Measurements from ENCODE around the gene MTOR. TPM values are rescaled to one million over a fixed set of nuclear protein-coding genes. Genes with fewer than 3 reads are reported as not detected.

The MTOR gene
- total RNA-seq, 2 experiments from 2014 or later, result 38.5 to 39.0 TPM

DNA sequence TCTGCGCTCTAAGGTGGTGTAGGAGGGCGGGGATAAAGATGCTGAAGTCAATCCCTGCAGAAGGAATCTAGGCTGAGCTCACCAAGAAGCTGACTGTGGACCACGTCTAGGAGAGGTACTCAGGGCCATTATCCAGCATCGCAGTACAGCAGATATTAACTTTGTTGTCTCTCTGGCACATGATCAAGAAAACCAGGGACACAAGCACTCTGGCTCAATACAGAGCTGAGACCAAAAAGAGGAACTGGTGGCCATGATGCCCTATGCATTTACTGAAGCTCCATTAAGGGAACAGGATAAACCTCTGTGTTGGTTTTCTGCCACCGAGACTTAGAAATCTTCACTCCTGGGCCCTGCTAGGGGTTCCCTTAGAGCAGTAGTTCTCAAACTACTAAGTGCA, 111.2 kb downstream of the MTOR start:
- no peaks in the 10 kb centered on the region for H3K4me1 Mint-ChIP-seq (ENCODE audit: low read depth)
- H3K9me3 Mint-ChIP-seq, result no peaks in the 10 kb centered on the region
- CTCF ChIA-PET, result interaction anchor here (1.1 kb wide), 1 partner anchor 113 kb away, joined by 4 read pairs; no protein-coding TSS in a partner anchor
- intact Hi-C loops (cut with micrococcal nuclease), result no loop called here
- no peak overlapping the region for H3K27ac Mint-ChIP-seq
- peaks cover 20% of the 10 kb centered on the region for H3K36me3 Mint-ChIP-seq (ENCODE audit: low read depth)
- H3K27me3 Mint-ChIP-seq (ENCODE audit: low read depth), result no peaks in the 10 kb centered on the region
- no peak for DNase-seq
- H3K4me3 Mint-ChIP-seq, result no peak overlapping the region

DNA sequence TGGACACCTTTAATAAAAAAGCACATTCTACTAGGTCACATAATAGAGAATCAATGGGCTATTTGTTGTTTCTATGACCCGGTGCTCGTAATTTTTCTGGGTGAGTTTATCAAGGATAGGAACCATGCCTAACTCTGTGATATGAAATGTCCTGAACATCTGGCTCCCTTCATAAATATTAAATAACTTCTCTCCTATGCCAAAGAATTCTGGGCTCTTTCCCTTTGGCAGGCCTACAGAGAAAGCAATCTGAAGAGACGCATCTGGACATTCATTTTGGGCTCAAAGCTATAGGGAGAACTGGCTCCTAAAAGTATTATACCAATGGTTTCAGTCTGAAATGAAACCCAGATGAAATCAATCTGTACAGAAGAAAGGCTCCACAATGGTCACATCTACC, 112.0 kb downstream of the MTOR start:
- CTCF ChIA-PET, result interaction anchor here (1.1 kb wide), 1 partner anchor 113 kb away, joined by 4 read pairs; no protein-coding TSS in a partner anchor
- intact Hi-C loops (cut with micrococcal nuclease), result no loop called here
- peaks cover 17% of the 10 kb centered on the region for H3K36me3 Mint-ChIP-seq (ENCODE audit: low read depth)
- no peaks in the 10 kb centered on the region for H3K9me3 Mint-ChIP-seq
- H3K4me3 Mint-ChIP-seq, result no peak overlapping the region
- no peaks in the 10 kb centered on the region for H3K4me1 Mint-ChIP-seq (ENCODE audit: low read depth)
- no peak overlapping the region for H3K27ac Mint-ChIP-seq
- H3K27me3 Mint-ChIP-seq (ENCODE audit: low read depth), result no peaks in the 10 kb centered on the region
- no peak for DNase-seq

DNA sequence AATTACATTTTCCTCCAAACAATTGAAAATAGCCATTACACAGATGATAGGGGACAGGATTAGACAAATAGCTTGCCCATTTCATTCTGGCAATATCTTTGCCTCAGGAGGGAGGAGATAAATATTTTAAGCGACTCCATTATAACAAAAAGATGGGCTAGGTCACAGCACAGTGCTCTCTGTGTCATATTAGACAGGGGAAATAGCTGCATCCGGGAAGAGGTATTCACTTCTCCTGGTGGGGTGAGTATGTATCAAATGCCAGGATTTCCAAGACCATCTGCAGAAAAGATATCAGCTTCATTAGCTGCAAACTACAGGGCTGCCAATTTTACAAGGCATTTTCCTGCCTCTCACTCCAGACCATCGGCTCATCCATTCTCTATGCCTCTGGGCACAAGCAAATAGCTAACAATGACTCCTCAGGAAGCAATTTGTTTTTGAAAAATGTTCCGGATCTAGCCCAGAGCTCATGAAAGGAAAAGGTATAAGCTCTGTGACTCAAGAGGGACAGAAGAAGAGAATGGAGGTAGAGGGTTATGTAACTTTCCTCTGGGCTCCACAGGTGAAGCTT, 115.1 kb downstream of the MTOR start:
- no peak overlapping the region for H3K27ac Mint-ChIP-seq

DNA sequence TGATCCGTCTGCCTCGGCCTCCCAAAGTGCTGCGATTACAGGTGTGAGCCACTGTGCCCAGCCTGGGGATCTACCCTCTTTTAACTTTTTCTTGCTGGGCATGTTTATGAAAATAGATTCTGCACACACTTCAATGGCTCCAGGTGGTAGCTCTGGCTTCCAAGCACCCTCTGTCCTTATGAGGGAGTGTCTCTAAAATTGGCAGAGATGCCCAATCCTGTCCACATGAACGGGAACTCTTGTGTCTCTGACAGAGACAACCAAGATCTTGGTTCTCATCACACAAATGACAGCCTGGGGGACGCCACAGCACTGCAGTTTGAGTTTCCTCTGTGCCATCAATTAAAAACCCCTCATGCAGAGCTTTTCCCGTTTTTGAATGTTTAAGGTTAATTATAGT, 116.6 kb downstream of the MTOR start:
- CTCF ChIA-PET, result interaction anchor here (2.1 kb wide), 1 partner anchor 500 kb away, joined by 5 read pairs; no protein-coding TSS in a partner anchor

More for the DNA sequence above, 115.1 kb downstream of the MTOR start:
- Mint-ChIP-seq H3K27me3 (ENCODE audit: low read depth) (no peaks in the 10 kb centered on the region), H3K4me1 (ENCODE audit: low read depth) (peaks cover 17% of the 10 kb centered on the region), H3K4me3 (no peak overlapping the region), H3K9me3 (no peaks in the 10 kb centered on the region), H3K36me3 (ENCODE audit: low read depth) (peaks cover 29% of the 10 kb centered on the region)
- intact Hi-C loops (cut with micrococcal nuclease), result no loop called here
- DNase-seq, result no peak
- CTCF ChIA-PET, result interaction anchor here (0.9 to 2.1 kb wide), 2 partner anchors 110 to 498 kb away, joined by 5 read pairs; no protein-coding TSS in a partner anchor

DNA sequence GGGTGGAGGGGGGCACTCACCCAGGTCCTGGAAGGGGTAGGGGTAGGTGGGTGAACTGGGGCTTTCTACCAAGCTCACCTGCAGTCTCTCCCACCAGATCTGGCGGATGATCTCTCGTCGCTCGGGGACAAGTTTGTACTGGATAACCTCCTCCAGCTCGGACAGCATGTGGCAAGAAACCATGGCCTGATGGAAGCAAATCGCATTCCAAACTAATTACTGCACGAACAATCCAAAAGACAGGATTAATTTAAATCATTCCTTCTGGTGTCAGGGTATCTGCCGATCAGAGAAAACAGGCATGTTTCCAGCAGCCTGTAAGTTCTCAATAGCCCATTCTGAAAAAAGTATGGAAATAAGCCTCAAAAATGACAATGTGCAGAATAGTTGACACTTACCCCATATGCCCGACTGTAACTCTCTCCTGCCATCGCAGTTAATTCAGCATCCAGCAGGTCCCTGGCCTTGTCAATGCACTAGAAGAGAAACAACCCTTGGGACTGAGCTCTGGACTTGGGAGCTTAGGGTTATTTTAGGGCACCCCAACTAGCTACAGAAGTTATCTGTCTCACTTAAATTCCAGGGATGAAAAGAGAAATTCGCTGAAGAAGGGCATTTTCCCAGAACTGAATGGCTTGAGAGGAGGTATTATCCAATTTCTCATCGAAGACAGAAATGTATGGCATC, 117.6 kb downstream of the MTOR start:
- intact Hi-C loops (cut with micrococcal nuclease), result no loop called here
- CTCF ChIA-PET, result interaction anchor here (0.7 to 1.1 kb wide), 3 partner anchors 15 to 564 kb away, joined by 3 to 4 read pairs (median 3); no protein-coding TSS in a partner anchor
- DNase-seq, result no peak
- no peaks in the 10 kb centered on the region for H3K27me3 Mint-ChIP-seq (ENCODE audit: low read depth)
- H3K9me3 Mint-ChIP-seq, result no peaks in the 10 kb centered on the region
- H3K4me3 Mint-ChIP-seq, result no peak overlapping the region
- peaks cover 27% of the 10 kb centered on the region for H3K36me3 Mint-ChIP-seq (ENCODE audit: low read depth)
- no peak overlapping the region for H3K27ac Mint-ChIP-seq
- H3K4me1 Mint-ChIP-seq (ENCODE audit: low read depth), result peaks cover 17% of the 10 kb centered on the region

More for the DNA sequence above, 116.6 kb downstream of the MTOR start:
- peaks cover 17% of the 10 kb centered on the region for H3K4me1 Mint-ChIP-seq (ENCODE audit: low read depth)
- H3K4me3 Mint-ChIP-seq, result no peak overlapping the region
- peaks cover 29% of the 10 kb centered on the region for H3K36me3 Mint-ChIP-seq (ENCODE audit: low read depth)
- H3K27me3 Mint-ChIP-seq (ENCODE audit: low read depth), result no peaks in the 10 kb centered on the region
- no peaks in the 10 kb centered on the region for H3K9me3 Mint-ChIP-seq
- DNase-seq, result no peak
- no peak overlapping the region for H3K27ac Mint-ChIP-seq
- intact Hi-C loops (cut with micrococcal nuclease), result no loop called here

DNA sequence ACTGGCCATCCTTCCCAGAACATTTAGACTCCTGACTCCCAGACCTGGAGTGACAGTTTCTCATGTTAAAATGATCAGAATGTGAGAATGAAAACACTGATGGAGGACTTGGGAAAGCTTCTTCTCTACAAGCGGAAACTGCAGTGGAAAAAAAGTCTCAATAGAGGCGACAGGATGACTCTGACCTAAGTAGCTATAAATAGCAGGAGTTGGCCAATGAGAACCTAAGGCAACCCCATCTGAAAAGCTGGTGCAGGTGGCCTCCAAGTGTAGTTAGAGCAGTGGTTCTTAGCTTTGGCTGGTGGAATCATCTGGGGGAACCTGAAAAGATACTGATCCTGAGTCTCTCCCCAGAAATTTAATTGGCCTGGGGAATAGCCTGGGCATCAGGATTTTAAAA, 118.4 kb downstream of the MTOR start:
- intact Hi-C loops (cut with micrococcal nuclease), result no loop called here
- Mint-ChIP-seq H3K9me3 (no peaks in the 10 kb centered on the region), H3K27ac (peak overlapping the region; percentile 33), H3K36me3 (ENCODE audit: low read depth) (peaks cover 28% of the 10 kb centered on the region), H3K4me1 (ENCODE audit: low read depth) (peaks cover 17% of the 10 kb centered on the region), H3K4me3 (no peak overlapping the region), H3K27me3 (ENCODE audit: low read depth) (no peaks in the 10 kb centered on the region)
- CTCF ChIA-PET, result interaction anchor here (0.7 to 1.1 kb wide), 2 partner anchors 14 to 107 kb away, joined by 3 read pairs; no protein-coding TSS in a partner anchor
- peak; percentile 9 for DNase-seq

DNA sequence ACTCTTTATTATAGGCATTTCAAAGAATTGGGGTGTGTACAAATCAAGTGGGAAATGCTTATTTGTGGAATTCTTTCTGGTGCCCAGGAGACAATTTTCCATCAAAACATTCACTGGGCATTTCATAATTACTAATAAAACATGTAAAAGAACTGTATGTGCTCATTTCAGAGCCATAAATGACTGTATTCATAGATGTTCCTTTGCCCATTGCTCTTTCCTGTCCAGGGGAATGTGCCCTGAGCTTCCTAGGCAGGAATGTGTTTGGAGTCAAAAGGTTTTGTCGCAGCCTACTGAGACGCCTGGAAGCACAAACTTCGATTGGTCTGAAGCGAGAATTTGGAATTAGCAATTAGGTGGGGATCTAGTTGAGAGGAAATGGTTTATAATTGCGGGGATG, 119.0 kb downstream of the MTOR start:
- intact Hi-C loops (cut with micrococcal nuclease), result no loop called here
- Mint-ChIP-seq H3K27ac (peak overlapping the region; percentile 33), H3K9me3 (no peaks in the 10 kb centered on the region), H3K36me3 (ENCODE audit: low read depth) (peaks cover 31% of the 10 kb centered on the region), H3K4me3 (no peak overlapping the region), H3K4me1 (ENCODE audit: low read depth) (peaks cover 17% of the 10 kb centered on the region), H3K27me3 (ENCODE audit: low read depth) (no peaks in the 10 kb centered on the region)
- DNase-seq, result no peak
- CTCF ChIA-PET, result interaction anchor here (1.1 kb wide), 1 partner anchor 13 kb away, joined by 3 read pairs; no protein-coding TSS in a partner anchor

DNA sequence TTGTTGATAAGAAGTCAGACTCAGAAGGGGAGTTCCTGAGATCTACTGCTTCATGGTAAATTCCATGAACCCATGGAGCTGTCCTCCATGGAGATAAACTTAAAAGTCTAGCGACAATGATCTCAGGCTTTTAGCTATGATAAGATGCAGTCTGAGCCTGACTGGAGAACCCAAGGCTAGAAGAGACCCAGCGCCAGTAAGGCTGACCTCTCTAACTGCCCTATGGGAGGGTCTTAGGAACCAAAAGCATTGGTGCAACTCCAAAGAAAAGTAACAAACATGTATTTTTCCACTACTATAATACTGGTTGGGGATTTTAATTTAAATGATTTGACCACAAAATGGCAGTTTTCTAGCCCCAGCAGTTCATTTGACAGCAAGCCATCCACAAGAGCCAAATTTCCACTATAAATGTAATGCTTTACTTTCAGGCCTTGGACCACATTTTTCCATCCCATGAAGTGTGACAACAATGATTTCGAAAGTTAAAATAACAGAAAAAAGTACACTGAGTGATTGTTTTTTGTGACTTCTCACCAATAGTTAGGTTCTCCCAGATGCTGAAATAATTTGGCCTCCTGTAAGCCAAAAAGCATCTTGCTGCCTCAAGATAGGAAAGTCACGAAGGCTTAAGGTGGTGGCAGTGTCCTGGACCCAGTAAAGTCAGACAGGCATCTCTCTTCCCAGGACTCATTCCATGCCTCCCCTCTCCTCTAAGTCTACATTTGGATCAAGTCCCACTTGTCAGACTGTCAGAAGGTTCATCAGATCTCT, 119.5 kb downstream of the MTOR start:
- Mint-ChIP-seq H3K27me3 (ENCODE audit: low read depth) (no peaks in the 10 kb centered on the region), H3K36me3 (ENCODE audit: low read depth) (peaks cover 34% of the 10 kb centered on the region), H3K4me3 (no peak overlapping the region), H3K9me3 (no peaks in the 10 kb centered on the region), H3K4me1 (ENCODE audit: low read depth) (peaks cover 17% of the 10 kb centered on the region), H3K27ac (peak overlapping the region; percentile 17)
- CTCF ChIA-PET, result no interaction called here
- intact Hi-C loops (cut with micrococcal nuclease), result no loop called here
- no peak for DNase-seq

DNA sequence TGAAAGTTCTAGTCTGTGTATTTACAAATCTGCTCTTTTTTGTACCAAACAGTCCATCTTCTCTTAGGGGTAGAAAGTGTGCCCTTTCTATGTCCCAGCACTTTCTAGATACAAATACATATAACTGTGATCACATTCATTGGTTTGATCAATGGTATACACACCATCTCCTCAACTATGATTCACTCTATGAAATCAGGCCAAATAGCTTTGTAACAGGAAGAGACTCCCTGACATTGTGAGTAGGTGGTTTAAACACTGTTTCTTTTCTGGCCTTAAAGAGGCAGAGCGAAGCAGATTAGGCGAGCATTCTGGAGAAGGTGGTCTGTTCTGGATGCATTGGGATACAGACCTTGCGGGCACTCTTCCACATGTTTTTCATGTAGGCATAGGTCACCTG, 123.4 kb downstream of the MTOR start:
- Mint-ChIP-seq H3K9me3 (no peaks in the 10 kb centered on the region), H3K27me3 (ENCODE audit: low read depth) (no peaks in the 10 kb centered on the region), H3K27ac (no peak overlapping the region), H3K36me3 (ENCODE audit: low read depth) (peaks cover 23% of the 10 kb centered on the region), H3K4me3 (no peak overlapping the region), H3K4me1 (ENCODE audit: low read depth) (peaks cover 8% of the 10 kb centered on the region)
- no peak for DNase-seq
- intact Hi-C loops (cut with micrococcal nuclease), result no loop called here
- CTCF ChIA-PET, result no interaction called here

DNA sequence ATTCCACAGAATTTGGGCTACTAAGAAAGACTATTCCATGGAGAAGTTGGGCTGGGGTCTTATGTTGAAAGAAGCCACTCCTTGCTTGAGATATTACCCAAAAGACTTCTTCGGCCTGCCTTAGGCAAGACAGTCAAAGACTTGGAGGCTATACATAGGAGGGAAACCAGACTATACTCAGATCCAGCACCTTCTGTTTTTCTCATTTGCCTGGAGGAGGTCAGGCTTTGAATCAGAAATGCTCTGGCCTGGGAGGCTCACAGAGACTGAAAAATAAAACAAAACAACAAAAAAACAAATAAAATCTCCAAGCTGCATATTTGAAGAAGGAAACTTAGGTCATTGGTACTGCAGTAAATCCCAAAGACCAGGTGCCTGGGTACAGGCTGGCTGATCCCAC, 124.3 kb downstream of the MTOR start:
- peaks cover 18% of the 10 kb centered on the region for H3K36me3 Mint-ChIP-seq (ENCODE audit: low read depth)
- no peaks in the 10 kb centered on the region for H3K27me3 Mint-ChIP-seq (ENCODE audit: low read depth)
- CTCF ChIA-PET, result no interaction called here
- no peak overlapping the region for H3K4me3 Mint-ChIP-seq
- H3K4me1 Mint-ChIP-seq (ENCODE audit: low read depth), result peaks cover under 1% of the 10 kb centered on the region
- intact Hi-C loops (cut with micrococcal nuclease), result no loop called here
- H3K27ac Mint-ChIP-seq, result no peak overlapping the region
- no peak for DNase-seq
- H3K9me3 Mint-ChIP-seq, result no peaks in the 10 kb centered on the region

DNA sequence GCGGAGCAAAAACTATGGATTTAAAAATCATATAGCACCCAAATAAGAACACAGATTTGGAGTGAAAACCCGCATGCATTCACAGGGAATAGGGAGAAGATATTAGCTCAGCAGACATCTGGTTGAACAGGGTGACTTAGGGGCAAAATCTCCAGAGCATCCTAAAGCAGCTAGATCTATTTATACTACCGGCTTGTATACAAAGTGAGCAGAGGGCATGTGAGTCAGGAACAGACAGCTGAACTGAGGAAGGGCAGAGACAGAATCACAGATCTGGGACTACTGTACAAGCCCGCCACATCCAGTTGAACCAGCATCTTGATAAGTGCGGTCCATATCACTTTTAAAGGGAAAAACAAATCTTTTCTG, 127.5 kb downstream of the MTOR start:
- H3K4me3 Mint-ChIP-seq, result no peak overlapping the region
- H3K36me3 Mint-ChIP-seq (ENCODE audit: low read depth), result peaks cover 23% of the 10 kb centered on the region
- CTCF ChIA-PET, result interaction anchor here (0.6 to 0.7 kb wide), 2 partner anchors 171 to 550 kb away, joined by 3 to 6 read pairs; no protein-coding TSS in a partner anchor
- H3K27ac Mint-ChIP-seq, result no peak overlapping the region
- intact Hi-C loops (cut with micrococcal nuclease), result no loop called here
- no peaks in the 10 kb centered on the region for H3K9me3 Mint-ChIP-seq
- no peak for DNase-seq
- H3K27me3 Mint-ChIP-seq (ENCODE audit: low read depth), result no peaks in the 10 kb centered on the region
- no peaks in the 10 kb centered on the region for H3K4me1 Mint-ChIP-seq (ENCODE audit: low read depth)

DNA sequence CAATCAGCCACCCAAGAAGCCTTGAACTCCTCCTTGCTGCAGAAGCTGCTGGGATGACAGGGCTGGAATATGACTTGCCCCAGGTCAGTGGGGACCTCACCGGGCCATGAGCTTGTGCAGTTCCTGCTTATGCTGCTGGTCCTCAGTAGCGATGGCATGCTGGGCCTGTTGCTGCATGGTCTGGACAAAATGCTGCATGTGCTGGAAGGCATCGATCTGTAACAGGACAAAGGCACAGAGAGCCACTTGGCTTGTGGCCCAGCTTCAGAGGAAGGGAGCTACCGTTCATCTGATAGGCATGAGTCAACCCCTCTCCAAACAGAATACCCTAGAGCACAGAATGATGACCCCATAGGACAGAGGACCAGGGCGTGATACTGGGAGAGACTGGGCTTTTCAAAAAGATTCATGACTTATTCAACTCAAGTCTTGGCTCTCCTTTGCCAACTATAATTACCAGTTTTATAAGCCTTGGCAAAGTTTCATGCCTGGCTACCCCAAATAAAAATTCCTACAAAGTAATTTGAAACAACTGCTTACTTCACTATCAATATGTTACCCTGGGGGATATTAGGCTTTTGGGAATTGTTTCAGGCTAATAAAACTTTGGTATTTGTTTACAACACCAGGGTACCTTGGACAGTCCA, 128.0 kb downstream of the MTOR start:
- Mint-ChIP-seq H3K27me3 (ENCODE audit: low read depth) (no peaks in the 10 kb centered on the region), H3K36me3 (ENCODE audit: low read depth) (peaks cover 27% of the 10 kb centered on the region), H3K27ac (no peak overlapping the region), H3K9me3 (no peaks in the 10 kb centered on the region), H3K4me3 (no peak overlapping the region), H3K4me1 (ENCODE audit: low read depth) (no peaks in the 10 kb centered on the region)
- intact Hi-C loops (cut with micrococcal nuclease), result no loop called here
- DNase-seq, result no peak
- CTCF ChIA-PET, result interaction anchor here (0.5 to 0.7 kb wide), 3 partner anchors 136 to 549 kb away, joined by 3 to 6 read pairs (median 3); no protein-coding TSS in a partner anchor

Measured in activated naive CD4-positive, alpha-beta T cell treated with anti-CD3 and anti-CD28 coated beads for 36 hours (primary cell).